GM12874 (cell line): ENCODE results near the gene EN2.

Source experiments
- CTCF ChIP-seq: IDR thresholded peaks from 2 replicates; pipeline ENCODE4 v1.5.1; 2011; ENCODE audit warnings: low read depth, mild to moderate bottlenecking, control low read depth, low read length, moderate library complexity; ENCODE audit not compliant: insufficient read depth

EN2 gene

GRCh38 chr7:155477476-155477875 is 19.5 kb downstream of the EN2 start:
- no peak for TF ChIP-seq CTCF

DNA sequence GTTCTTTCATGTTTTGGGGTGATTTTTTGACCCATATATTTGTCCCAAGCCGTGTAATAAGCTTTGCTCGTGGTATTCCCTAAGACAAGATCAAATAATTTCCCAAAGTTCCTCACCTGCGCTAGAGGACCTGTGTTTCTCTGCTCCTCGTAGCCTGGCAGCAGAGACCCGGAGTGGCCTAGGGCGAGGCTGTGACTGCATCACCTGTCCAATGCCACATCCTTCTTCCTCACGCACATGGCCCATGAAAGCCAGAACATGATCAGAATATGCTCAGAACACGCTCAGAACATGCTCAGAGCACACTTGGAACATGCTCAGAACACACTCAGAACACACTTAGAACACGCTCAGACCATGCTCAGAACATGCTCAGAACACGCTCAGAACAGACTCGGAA is 23.8 kb downstream of the EN2 start:
- no peak for TF ChIP-seq CTCF

DNA sequence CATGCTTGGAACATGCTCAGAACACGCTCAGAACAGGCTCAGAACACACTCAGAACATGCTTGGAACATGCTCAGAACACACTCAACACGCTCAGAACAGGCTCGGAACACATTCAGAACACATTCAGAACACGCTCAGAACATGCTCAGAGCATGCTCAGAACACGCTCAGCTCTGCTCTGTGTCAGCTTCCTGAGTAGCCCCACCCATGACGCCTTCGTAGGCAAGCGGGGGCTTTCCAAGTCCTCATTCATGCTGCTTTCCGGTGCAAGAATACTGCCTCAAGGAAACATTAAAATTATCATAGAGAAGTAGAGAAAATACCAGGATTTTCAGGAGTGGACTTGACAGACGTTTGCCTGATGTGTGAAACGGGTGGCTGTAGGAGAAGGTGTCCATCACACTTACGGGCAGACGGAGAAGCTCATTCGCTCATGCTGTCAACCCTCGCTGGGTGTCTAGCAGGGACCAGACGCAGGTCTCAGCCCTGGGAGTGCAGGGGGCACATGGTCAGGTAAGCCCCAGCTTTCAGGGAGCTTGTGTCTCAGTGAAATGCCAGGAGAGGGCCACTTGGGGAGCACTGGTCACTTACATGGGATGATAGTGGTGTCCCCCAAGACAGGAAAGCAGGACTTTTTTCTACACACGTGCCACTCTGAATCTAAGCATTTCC is 24.7 kb downstream of the EN2 start:
- no peak for TF ChIP-seq CTCF

DNA sequence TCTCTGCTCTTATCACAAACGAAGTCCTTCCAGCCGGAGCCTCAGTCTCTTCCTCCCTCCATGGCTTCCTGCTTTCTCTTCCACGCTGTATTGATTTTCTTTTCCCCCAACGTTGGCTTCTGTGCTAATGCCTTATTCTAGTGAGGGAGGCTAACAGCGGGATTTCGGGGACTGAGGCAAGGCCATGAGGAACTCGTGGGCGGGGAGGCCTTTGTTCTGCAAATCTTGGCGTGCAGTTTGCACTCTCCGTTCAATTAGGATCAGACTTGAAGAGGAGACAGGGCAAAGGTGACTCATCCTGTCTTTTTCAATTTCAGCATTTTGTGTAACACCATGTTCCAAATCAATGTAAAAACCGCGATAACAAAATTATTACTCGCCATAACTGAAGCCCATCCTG is 25.3 kb downstream of the EN2 start:
- TF ChIP-seq CTCF = no peak

DNA sequence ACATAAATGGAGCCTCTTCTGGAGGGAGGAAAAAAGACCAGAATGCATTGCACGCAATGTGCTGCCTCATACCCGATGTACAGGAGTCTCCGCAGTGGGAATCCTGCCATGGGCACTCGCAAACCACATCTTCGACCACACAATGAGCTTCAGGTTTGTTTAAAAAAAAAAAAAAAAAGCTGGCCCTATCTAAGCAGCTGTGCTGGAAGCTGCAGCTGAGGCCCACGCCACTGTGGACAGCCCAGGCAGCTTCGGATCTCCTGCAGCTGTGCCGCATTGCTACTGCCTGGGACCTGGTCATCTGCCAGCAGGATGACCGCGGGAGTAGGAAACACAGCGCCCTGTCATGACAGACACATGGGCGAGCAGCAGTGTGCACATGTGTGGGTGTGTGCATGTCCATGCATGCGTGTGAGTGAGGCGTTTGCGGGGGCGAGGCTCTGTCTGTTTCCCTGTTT is 26.0 kb downstream of the EN2 start:
- no peak for TF ChIP-seq CTCF

DNA sequence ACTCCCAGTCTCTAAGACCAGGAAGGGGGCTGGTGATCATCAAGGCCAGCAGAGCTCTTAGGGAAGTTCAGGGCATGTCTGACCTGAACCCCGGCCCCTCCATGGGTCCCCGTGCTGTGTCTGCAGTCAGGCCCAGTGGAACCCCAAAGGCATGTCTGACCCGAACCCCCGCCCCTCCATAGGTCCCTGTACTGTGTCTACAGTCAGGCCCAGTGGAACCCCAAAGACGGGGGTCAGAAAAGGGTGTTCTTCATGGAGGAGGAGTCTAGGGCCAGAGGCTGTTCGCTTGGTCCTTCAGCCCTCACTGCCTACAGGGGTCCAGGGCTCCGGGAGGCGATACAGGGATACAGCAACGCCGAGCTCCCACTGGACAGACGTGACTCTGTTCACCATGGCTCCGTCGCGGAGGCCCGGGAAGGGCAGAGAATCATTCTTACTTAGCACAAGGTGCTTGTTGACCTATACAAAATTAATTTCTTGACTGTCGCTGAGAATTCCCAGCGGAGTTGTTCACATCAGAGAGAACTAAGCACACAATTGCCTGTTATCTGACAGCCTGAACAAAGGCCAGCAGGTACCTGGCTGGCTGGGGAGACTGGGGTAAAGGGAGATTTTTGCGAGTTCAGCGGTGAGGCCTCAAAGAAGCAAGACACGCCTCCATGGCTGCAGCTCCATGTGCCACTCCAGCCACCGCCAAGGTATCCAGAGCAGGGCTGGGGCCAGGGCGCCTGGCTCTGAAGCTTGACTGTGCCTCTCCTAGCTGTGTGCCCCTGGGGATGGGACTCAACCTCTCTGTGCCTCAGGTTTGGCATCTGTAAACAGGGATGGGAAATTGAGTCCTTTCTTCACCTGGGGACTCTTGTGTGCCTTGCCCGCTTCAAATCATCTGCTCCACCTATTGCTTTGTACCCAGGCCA is 26.8 kb downstream of the EN2 start:
- no peak for TF ChIP-seq CTCF

GRCh38 chr7:155486783-155487508 is 29.0 kb downstream of the EN2 start:
- no peak for TF ChIP-seq CTCF
